ENCODE data around the gene LDHAL6A. TPM values are rescaled to one million over a fixed set of nuclear protein-coding genes. Genes with fewer than 3 reads are reported as not detected.

Gene LDHAL6A
- total RNA-seq, 4 donors from 2014 or later = not detected

DNA sequence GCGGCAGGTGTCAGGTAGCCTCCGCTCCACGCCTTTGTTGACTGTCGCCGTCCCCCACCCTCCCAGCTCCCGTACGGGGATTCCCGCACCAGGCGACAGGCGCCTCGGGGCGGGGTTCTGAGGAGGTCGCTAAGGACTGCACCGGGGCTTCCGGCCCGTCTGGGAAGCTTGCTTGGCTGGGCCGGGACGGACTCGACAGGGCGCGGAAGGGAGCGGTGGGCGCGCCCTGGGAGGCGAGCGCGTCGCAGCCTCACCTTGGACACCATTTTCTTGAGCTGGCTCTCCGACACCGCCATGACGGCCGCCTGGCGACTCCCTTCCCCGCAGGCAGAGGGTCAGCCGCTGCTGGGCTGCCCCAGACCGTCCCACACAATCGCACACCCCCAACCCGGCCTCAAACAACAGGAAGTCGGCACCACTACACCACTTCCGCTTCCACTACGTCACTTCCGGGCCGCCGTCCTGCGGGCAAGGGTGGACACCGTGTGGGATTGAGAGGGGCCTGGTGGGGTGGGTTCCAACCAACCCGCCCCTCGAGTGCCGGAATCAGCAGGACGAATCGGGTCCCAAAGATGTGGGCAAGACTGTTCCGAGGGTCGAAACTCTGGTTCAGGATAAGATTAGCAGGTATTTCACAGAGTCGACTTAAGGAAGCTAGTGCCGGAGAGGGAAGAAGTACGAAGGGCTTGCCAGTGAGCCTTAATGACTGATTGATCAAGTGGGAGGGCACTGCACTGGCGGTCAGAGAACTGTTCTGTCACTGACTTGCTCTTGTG lies 71.1 kb downstream of the LDHAL6A start, which contains the start of gene TSG101:
Gene TSG101, minus strand, starts transcription at position 422 of the 776 bp plus-strand sequence. Its CDS starts 126 bp downstream, at position 296.
- H3K27ac ChIP-seq = peak within 1 kb of the TSS; percentile 91 to 95 (median 92)
- no peaks in the 10 kb centered on the region for H3K9me3 ChIP-seq
- TF ChIP-seq POLR2AphosphoS5 (IDR thresholded peaks at IDR 0.05) = peak; percentile 95
- TF ChIP-seq, protein P1, sequence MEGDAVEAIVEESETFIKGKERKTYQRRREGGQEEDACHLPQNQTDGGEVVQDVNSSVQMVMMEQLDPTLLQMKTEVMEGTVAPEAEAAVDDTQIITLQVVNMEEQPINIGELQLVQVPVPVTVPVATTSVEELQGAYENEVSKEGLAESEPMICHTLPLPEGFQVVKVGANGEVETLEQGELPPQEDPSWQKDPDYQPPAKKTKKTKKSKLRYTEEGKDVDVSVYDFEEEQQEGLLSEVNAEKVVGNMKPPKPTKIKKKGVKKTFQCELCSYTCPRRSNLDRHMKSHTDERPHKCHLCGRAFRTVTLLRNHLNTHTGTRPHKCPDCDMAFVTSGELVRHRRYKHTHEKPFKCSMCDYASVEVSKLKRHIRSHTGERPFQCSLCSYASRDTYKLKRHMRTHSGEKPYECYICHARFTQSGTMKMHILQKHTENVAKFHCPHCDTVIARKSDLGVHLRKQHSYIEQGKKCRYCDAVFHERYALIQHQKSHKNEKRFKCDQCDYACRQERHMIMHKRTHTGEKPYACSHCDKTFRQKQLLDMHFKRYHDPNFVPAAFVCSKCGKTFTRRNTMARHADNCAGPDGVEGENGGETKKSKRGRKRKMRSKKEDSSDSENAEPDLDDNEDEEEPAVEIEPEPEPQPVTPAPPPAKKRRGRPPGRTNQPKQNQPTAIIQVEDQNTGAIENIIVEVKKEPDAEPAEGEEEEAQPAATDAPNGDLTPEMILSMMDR (IDR thresholded peaks at IDR 0.05) = peak in 1 of 4 experiments; percentile 15
- peak; percentile 72 to 89 for TF ChIP-seq POLR2A (IDR thresholded peaks at IDR 0.05)
- TF ChIP-seq EP300 (IDR thresholded peaks at IDR 0.05) = no peak
- 0% methylated on average over 12 to 14 of the region's 57 CpGs for WGBS, 2 donors (ENCODE audit: low coverage in 1 of 2)
- ATAC-seq = peak; percentile 98
- peaks cover 0 to 56% (median 4%) of the 10 kb centered on the region in 3 donors for H3K4me1 ChIP-seq
- peaks cover 0 to 15% of the 10 kb centered on the region in 2 donors for H3K36me3 ChIP-seq
- no peaks in the 10 kb centered on the region for H3K27me3 ChIP-seq
- H3K4me3 ChIP-seq = peak within 1 kb of the TSS; percentile 86 to 94

GRCh38 chr11:18527512-18527911 lies 71.9 kb downstream of the LDHAL6A start:
- H3K27ac ChIP-seq = peak overlapping the region; percentile 91 to 95 (median 92)
- 20 to 48% methylated on average over 5 of the region's 5 CpGs for WGBS, 2 donors (ENCODE audit: low coverage in 1 of 2)
- no peaks in the 10 kb centered on the region for H3K9me3 ChIP-seq
- peaks cover 0 to 22% of the 10 kb centered on the region in 2 donors for H3K36me3 ChIP-seq
- ATAC-seq = no peak
- H3K4me1 ChIP-seq = peaks cover 0 to 48% (median 4%) of the 10 kb centered on the region in 3 donors
- peak overlapping the region; percentile 86 to 94 for H3K4me3 ChIP-seq
- TF ChIP-seq, protein P1 (IDR thresholded peaks at IDR 0.05) = no peak
- TF ChIP-seq EP300 (IDR thresholded peaks at IDR 0.05) (no peak), POLR2AphosphoS5 (IDR thresholded peaks at IDR 0.05) (no peak), POLR2A (IDR thresholded peaks at IDR 0.05) (no peak)
- no peaks in the 10 kb centered on the region for H3K27me3 ChIP-seq

Other genes with a start within 250 kb of the LDHAL6A start
- gene SAA4, start 219.1 kb upstream of the LDHAL6A start, total RNA-seq = 1 to 10 TPM in 1 of 4 donors, not detected in 3; 1.5 TPM
- gene SAA2, start 207.2 kb upstream of the LDHAL6A start, total RNA-seq = 10 to 100 TPM in 2 of 4 donors, not detected in 2; 18.6 to 36.5 TPM
- gene SAA1, start 189.6 kb upstream of the LDHAL6A start, total RNA-seq = 10 to 100 TPM in 2 of 4 donors, 1 to 10 TPM in 1, not detected in 1; 3.6 to 71.7 (median 32.3) TPM
- gene HPS5, start 133.7 kb upstream of the LDHAL6A start, total RNA-seq = 10 to 100 TPM; 13.5 to 37.3 (median 20.2) TPM
- gene GTF2H1, start 133.3 kb upstream of the LDHAL6A start, total RNA-seq = 10 to 100 TPM; 47.3 to 61.8 (median 57.4) TPM
- gene LDHA, start 61.3 kb upstream of the LDHAL6A start, total RNA-seq = 100 to 1,000 TPM; 394 to 614 (median 526) TPM
- gene LDHC, start 43.5 kb upstream of the LDHAL6A start, total RNA-seq = not detected
- gene TSG101, start 71.1 kb downstream of the LDHAL6A start, total RNA-seq = 10 to 100 TPM; 60.1 to 72.8 (median 66.5) TPM
- gene UEVLD, start 132.9 kb downstream of the LDHAL6A start, total RNA-seq = 10 to 100 TPM; 33.7 to 45.6 (median 38.9) TPM
- 10 to 100 TPM in 2 of 4 donors, 1 to 10 TPM in 1, not detected in 1; 4.2 to 13.9 (median 10.4) TPM for gene MISFA, start 143.9 kb downstream of the LDHAL6A start, total RNA-seq
- gene SPTY2D1, start 178.5 kb downstream of the LDHAL6A start, total RNA-seq = 10 to 100 TPM; 16.3 to 30.1 (median 25.3) TPM
- gene TMEM86A, start 242.9 kb downstream of the LDHAL6A start, total RNA-seq = 1 to 10 TPM; 2.6 to 5.5 (median 3.1) TPM

All from gastroesophageal sphincter (tissue), 4 donors.